Neuronal stem cell (in vitro differentiated cells): ENCODE data around the gene ECSCR.

Experiments used
- DNase-seq: peaks from one replicate; pipeline ENCODE4 v3.0.0-alpha.2; 2013; ENCODE audit warnings: low spot score
- H2AFZ ChIP-seq: one replicate; pipeline ENCODE4 v1.6.1; 2013; ENCODE audit warnings: mild to moderate bottlenecking, low read length, inconsistent platforms
- H2AK5ac ChIP-seq: 2 replicates; pipeline ENCODE4 v1.6.1; 2013; ENCODE audit warnings: low read depth, mild to moderate bottlenecking, inconsistent platforms, low read length, moderate library complexity, mixed read lengths
- H2BK120ac ChIP-seq: 2 replicates; pipeline ENCODE4 v1.6.1; 2013; ENCODE audit warnings: low read depth, mild to moderate bottlenecking, inconsistent platforms, low read length, moderate library complexity, mixed read lengths
- H2BK12ac ChIP-seq: one replicate; pipeline ENCODE4 v1.6.1; 2013; ENCODE audit warnings: low read length, inconsistent platforms
- H2BK15ac ChIP-seq: 2 replicates; pipeline ENCODE4 v1.6.1; 2013; ENCODE audit warnings: mild to moderate bottlenecking, low read length, inconsistent platforms, mixed read lengths
- H2BK5ac ChIP-seq: one replicate; pipeline ENCODE4 v1.6.1; 2013; ENCODE audit warnings: inconsistent platforms, mild to moderate bottlenecking, low read length, moderate library complexity
- H3K14ac ChIP-seq: one replicate; pipeline ENCODE4 v1.6.1; 2013; ENCODE audit warnings: low read length, inconsistent platforms
- H3K18ac ChIP-seq: 2 replicates; pipeline ENCODE4 v1.6.1; 2013; ENCODE audit warnings: low read length, inconsistent platforms
- H3K23ac ChIP-seq: 2 replicates; pipeline ENCODE4 v1.6.1; 2013; ENCODE audit warnings: low read depth, mild to moderate bottlenecking, mixed read lengths, low read length, inconsistent platforms; ENCODE audit not compliant: poor library complexity
- H3K27ac ChIP-seq: replicated peaks from 3 replicates; pipeline ENCODE4 v1.5.1; 2013; ENCODE audit warnings: low read length, inconsistent platforms
- H3K27me3 ChIP-seq, 3 experiments: 2 replicates each; pipeline ENCODE4 v1.6.1; 2013; ENCODE audit warnings: low read length in 3 of 3, mild to moderate bottlenecking in 2 of 3, inconsistent platforms in 1 of 3, low read depth in 1 of 3, mixed read lengths in 1 of 3, moderate library complexity in 1 of 3; ENCODE audit not compliant: control insufficient read depth in 3 of 3, insufficient read depth in 3 of 3
- H3K36me3 ChIP-seq, 2 donors: replicated peaks in 1 of 2; 2 replicates each; pipeline ENCODE4 v1.6.1; 2013; ENCODE audit warnings: low read length in 2 of 2; ENCODE audit not compliant: control insufficient read depth in 2 of 2, insufficient read depth in 2 of 2
- H3K4ac ChIP-seq: 2 replicates; pipeline ENCODE4 v1.6.1; 2013; ENCODE audit warnings: inconsistent platforms, mild to moderate bottlenecking, low read length, moderate library complexity
- H3K4me1 ChIP-seq, 2 donors: 1 replicate in 1 of 2; 2 replicates in 1 of 2; pipeline ENCODE4 v1.6.1; 2013; ENCODE audit warnings: low read length in 2 of 2, low read depth in 1 of 2; ENCODE audit not compliant: control insufficient read depth in 2 of 2, insufficient read depth in 1 of 2
- H3K4me2 ChIP-seq: one replicate; pipeline ENCODE4 v1.6.1; 2013; ENCODE audit warnings: mild to moderate bottlenecking, low read length, inconsistent platforms; ENCODE audit not compliant: insufficient read depth, poor library complexity, severe bottlenecking
- H3K4me3 ChIP-seq, 2 donors: 2 replicates each; pipeline ENCODE4 v1.5.1; 2013; ENCODE audit warnings: low read length in 2 of 2, mild to moderate bottlenecking in 2 of 2, inconsistent platforms in 1 of 2, moderate library complexity in 1 of 2
- H3K79me1 ChIP-seq: one replicate; pipeline ENCODE4 v1.6.1; 2013; ENCODE audit warnings: low read depth, mild to moderate bottlenecking, inconsistent platforms, low read length, moderate library complexity
- H3K9ac ChIP-seq: one replicate; pipeline ENCODE4 v1.6.1; 2013; ENCODE audit warnings: mild to moderate bottlenecking, low read depth, low read length, inconsistent platforms; ENCODE audit not compliant: poor library complexity
- H3K9me3 ChIP-seq, 2 donors: replicated peaks in 1 of 2; 2 replicates each; pipeline versions ENCODE3 to v1.6.1; 2013; ENCODE audit warnings: low read length in 2 of 2, mild to moderate bottlenecking in 2 of 2, inconsistent platforms in 1 of 2, low read depth in 1 of 2, mixed read lengths in 1 of 2, moderate library complexity in 1 of 2; ENCODE audit not compliant: control insufficient read depth in 2 of 2, insufficient read depth in 1 of 2
- H4K8ac ChIP-seq: one replicate; pipeline ENCODE4 v1.6.1; 2013; ENCODE audit warnings: low read depth, mild to moderate bottlenecking, inconsistent platforms, low read length, moderate library complexity
- H4K91ac ChIP-seq: one replicate; pipeline ENCODE4 v1.6.1; 2013; ENCODE audit warnings: low read length, low read depth, mild to moderate bottlenecking, inconsistent platforms; ENCODE audit not compliant: poor library complexity
- WGBS, 2 donors: extraction: QIAGEN DNeasy Blood & Tissue Kit; methylation state at CpG; one replicate each; pipeline ENCODE4 v1.1.7; 2013; ENCODE audit warnings: missing lambda C conversion rate in 2 of 2, mixed read lengths in 1 of 2; ENCODE audit not compliant: insufficient read length in 2 of 2, insufficient replicate concordance in 1 of 2; ENCODE audit errors: extremely low coverage in 2 of 2; 5-methylcytosine and 5-hydroxymethylcytosine counted together

ECSCR gene

DNA sequence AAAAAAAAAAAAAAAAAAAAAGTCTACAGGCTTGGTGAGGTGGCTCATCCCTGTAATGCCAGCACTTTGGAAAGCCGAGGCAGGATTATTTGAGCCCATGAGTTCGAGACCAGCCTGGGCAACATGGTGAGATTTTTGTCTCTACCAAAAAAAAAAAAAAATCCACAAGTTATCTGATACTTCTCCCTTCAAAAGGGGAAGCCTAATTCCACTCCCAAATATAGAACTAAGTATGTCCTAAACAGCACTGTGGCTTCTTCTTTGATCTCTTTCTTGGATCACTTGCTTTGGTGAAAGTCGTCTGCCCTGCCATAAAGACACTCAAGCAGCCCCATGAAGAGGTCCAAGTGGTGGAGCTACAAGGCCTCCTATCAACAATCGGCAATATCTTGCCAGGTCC lies 38.8 kb upstream of the ECSCR start:
- no peak overlapping the region for H2BK12ac ChIP-seq
- no peak for DNase-seq
- WGBS, 2 donors = no CpG with 5 or more reads among the region's 4 CpGs
- no peaks in the 10 kb centered on the region for H3K79me1 ChIP-seq
- H2AK5ac ChIP-seq = no peak overlapping the region
- no peak overlapping the region for H3K14ac ChIP-seq
- H3K27me3 ChIP-seq = peaks cover 0 to 3% (median 0%) of the 10 kb centered on the region in 3 experiments
- H3K4me3 ChIP-seq = no peak overlapping the region
- H3K27ac ChIP-seq = no peak overlapping the region
- no peak overlapping the region for H2BK120ac ChIP-seq
- H3K4me1 ChIP-seq = peaks cover 0 to 2% of the 10 kb centered on the region in 2 donors
- H3K9me3 ChIP-seq = no peaks in the 10 kb centered on the region
- H3K18ac ChIP-seq = peak overlapping the region; percentile 13
- H3K9ac ChIP-seq = no peak overlapping the region
- no peak overlapping the region for H2BK15ac ChIP-seq
- H4K8ac ChIP-seq = no peak overlapping the region
- H3K4ac ChIP-seq = no peak overlapping the region
- H4K91ac ChIP-seq = no peak overlapping the region
- no peak overlapping the region for H2AFZ ChIP-seq
- no peak overlapping the region for H3K4me2 ChIP-seq
- H2BK5ac ChIP-seq = no peak overlapping the region
- H3K23ac ChIP-seq = no peak overlapping the region
- no peaks in the 10 kb centered on the region for H3K36me3 ChIP-seq

DNA sequence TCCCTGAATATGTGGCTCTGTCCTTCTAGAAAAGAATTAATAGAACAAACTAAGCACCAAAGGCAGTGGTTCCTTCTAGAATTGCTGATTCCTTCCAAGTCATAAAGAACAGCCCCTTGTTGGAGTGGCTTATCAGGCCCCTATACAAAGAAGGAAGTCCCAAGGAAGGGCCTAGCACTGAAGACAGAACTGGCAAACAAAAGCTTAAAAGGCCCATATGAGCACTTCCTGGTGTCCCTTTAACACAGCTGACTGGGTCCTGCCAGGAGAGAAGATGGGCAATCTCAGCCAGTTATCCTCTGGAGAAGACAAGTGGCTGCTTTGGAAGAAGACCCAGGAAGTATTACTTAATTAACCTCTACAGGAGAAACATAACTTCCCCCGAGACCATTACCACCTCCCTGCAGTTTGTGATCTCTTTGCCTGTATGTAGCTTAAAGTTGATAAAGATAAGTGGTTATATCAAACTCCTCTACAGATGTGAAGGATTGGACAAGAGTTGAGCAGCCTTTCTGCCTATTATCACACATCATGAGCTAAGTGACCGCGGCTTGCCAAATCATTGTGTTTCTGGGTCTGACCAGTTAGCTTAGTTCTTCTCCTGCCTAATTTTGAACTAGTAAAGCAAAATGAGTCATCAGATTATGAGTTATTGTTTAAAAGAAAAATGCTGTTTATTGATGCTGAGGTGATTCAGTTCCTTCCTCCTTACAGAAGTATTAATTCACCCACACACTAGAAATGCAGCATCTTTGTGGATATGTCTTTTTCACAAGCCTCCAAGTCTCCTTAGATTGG lies 33.3 kb upstream of the ECSCR start:
- Histone ChIP-seq H3K4me3 (no peak overlapping the region), H3K23ac (no peak overlapping the region), H2BK5ac (no peak overlapping the region), H3K36me3 (no peaks in the 10 kb centered on the region), H3K27ac (no peak overlapping the region), H3K9ac (no peak overlapping the region), H2BK12ac (no peak overlapping the region), H2BK120ac (no peak overlapping the region), H2BK15ac (no peak overlapping the region), H3K79me1 (no peaks in the 10 kb centered on the region), H3K14ac (no peak overlapping the region), H3K4ac (no peak overlapping the region), H4K8ac (no peak overlapping the region), H3K9me3 (no peaks in the 10 kb centered on the region), H2AFZ (no peak overlapping the region), H4K91ac (no peak overlapping the region), H3K27me3 (peaks cover 0 to 2% (median 0%) of the 10 kb centered on the region in 3 experiments), H3K18ac (no peak overlapping the region), H3K4me1 (no peaks in the 10 kb centered on the region), H3K4me2 (no peak overlapping the region), H2AK5ac (no peak overlapping the region)
- DNase-seq = no peak
- WGBS, 2 donors = no CpG with 5 or more reads among the region's 3 CpGs

DNA sequence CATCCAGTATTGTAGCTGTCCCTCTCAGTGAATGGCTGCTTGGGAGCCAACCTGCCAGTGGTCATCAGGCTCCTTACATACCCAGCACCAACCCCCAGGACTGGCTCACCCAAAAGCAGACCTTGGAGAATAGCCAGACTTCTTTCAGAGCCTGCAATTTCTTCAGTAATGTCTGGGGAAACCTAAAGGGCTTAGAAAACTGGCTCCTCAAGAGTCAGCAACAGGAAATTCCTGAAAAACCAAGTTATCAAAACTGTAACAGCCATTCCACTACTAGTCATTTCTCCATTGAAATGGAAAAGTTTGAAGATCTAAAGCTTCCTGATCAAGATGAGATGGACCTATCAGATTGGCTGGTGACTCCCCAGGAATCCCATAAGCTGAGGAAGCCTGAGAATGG lies 32.3 kb upstream of the ECSCR start:
- H3K18ac ChIP-seq = no peak overlapping the region
- H3K4ac ChIP-seq = no peak overlapping the region
- H3K9me3 ChIP-seq = no peaks in the 10 kb centered on the region
- H2AK5ac ChIP-seq = no peak overlapping the region
- H3K4me3 ChIP-seq = no peak overlapping the region
- no peaks in the 10 kb centered on the region for H3K36me3 ChIP-seq
- H3K27ac ChIP-seq = no peak overlapping the region
- no peak overlapping the region for H2BK15ac ChIP-seq
- H3K4me2 ChIP-seq = no peak overlapping the region
- no peak overlapping the region for H2BK5ac ChIP-seq
- H3K4me1 ChIP-seq = no peaks in the 10 kb centered on the region
- H3K27me3 ChIP-seq = peaks cover 0 to 2% (median 0%) of the 10 kb centered on the region in 3 experiments
- H3K9ac ChIP-seq = no peak overlapping the region
- no peak for DNase-seq
- no peak overlapping the region for H3K23ac ChIP-seq
- H4K91ac ChIP-seq = no peak overlapping the region
- H3K14ac ChIP-seq = no peak overlapping the region
- H3K79me1 ChIP-seq = no peaks in the 10 kb centered on the region
- H4K8ac ChIP-seq = no peak overlapping the region
- H2BK120ac ChIP-seq = no peak overlapping the region
- H2BK12ac ChIP-seq = no peak overlapping the region
- H2AFZ ChIP-seq = no peak overlapping the region

DNA sequence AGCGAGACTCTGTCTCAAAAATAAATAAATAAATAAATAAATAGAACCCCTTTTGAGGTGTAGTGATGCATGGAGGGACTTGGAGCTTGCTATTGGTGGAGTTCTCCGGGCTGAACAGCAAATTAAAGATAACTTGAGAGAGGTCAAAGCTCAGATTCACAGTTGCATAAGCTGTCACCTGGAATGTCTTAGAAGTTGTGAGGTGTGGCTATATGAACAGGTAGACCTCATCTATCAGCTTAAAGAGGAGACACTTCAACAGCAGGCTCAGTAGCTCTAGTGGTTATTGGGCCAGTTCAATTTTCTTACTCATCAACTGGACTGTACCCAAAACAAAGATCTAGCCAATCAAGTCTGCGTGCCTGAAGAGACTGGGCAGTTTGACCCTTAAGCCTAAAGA lies 31.7 kb upstream of the ECSCR start:
- Histone ChIP-seq H4K91ac (no peak overlapping the region), H2BK120ac (no peak overlapping the region), H2BK12ac (no peak overlapping the region), H3K4me3 (no peak overlapping the region), H3K23ac (no peak overlapping the region), H3K4me2 (no peak overlapping the region), H2AFZ (no peak overlapping the region), H2BK5ac (no peak overlapping the region), H3K14ac (no peak overlapping the region), H3K4me1 (no peaks in the 10 kb centered on the region), H3K27me3 (peaks cover 0 to 2% (median 0%) of the 10 kb centered on the region in 3 experiments), H3K18ac (no peak overlapping the region), H3K9me3 (no peaks in the 10 kb centered on the region), H3K9ac (no peak overlapping the region), H3K27ac (no peak overlapping the region), H3K4ac (no peak overlapping the region), H2AK5ac (no peak overlapping the region), H3K79me1 (no peaks in the 10 kb centered on the region), H2BK15ac (no peak overlapping the region), H4K8ac (no peak overlapping the region), H3K36me3 (no peaks in the 10 kb centered on the region)
- WGBS, 2 donors = no CpG with 5 or more reads among the region's 3 CpGs
- no peak for DNase-seq
